Lung microvascular endothelial cell (primary cell): ENCODE measurements around the gene DDIT3. TPM values are rescaled to one million over a fixed set of nuclear protein-coding genes. Genes with fewer than 3 reads are reported as not detected.
"Not testable (repeated sequence)": the region's sequence is repeated elsewhere in the genome, so short reads cannot be mapped to it uniquely, and the experiment has no call there.

Experiments used
- DNase-seq, 2 donors: peaks; one replicate each; pipeline versions ENCODE4 v3.0.0 to v3.0.0-alpha.2; 2010; ENCODE audit warnings: low read depth in 2 of 2
- total RNA-seq: library from RNA; depleted of rRNA; stranded (reverse); fragments of >200 nt; gene quantifications from 2 replicates; pipeline ENCODE4 v1.2.1, GENCODE V29; 2014

Gene DDIT3
- total RNA-seq, 1 donor from 2014 or later, result 12.5 TPM

DNA sequence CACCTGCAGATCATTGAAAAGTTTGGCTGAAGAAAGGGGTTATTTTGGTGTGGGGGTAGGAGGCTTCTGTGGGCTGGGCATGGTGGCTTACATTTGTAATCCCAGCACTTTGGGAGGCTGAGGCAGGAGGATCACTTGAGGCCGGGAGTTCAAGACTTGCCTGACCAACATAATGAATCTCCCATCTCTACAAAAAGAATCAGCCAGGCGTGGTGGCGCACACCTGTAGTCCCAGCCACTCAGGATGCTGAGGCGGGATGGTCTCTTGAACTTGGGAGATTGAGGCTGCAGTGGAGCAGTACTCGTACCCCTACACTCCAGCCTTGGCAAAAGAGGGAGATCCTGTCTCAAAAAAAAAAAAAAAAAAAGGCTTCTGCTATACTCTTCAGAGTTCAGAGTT, 7.0 kb downstream of the DDIT3 start:
- no peak for DNase-seq

- DNase-seq, result no peak
Observed at GRCh38 chr12:57512665-57513064, 7.6 kb downstream of the DDIT3 start.

DNA sequence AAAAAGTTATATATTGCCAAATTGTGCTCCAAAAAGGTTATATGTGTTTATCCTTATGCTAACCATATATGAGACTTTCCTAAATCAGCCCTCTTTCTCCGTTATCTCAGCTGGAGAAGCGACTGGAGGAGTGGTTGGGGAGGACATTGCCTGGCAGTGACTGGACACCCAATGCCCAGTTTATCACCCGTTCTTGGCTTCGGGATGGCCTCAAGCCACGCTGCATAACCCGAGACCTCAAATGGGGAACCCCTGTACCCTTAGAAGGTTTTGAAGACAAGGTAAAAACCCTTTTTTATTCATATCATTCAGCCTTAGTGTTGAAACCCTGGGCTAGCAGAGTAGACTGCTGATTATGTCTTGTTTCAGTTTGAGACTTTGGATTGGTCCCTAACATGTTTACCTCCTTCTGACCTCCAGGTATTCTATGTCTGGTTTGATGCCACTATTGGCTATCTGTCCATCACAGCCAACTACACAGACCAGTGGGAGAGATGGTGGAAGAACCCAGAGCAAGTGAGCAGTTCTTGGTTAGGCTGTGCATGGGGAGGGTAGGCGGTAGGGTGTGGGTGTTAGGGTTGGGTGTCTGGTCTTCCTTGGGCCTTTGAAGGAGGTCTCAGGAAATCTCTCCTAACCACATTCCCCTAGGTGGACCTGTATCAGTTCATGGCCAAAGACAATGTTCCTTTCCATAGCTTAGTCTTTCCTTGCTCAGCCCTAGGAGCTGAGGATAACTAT, 8.6 kb downstream of the DDIT3 start:
- DNase-seq, result no peak

DNA sequence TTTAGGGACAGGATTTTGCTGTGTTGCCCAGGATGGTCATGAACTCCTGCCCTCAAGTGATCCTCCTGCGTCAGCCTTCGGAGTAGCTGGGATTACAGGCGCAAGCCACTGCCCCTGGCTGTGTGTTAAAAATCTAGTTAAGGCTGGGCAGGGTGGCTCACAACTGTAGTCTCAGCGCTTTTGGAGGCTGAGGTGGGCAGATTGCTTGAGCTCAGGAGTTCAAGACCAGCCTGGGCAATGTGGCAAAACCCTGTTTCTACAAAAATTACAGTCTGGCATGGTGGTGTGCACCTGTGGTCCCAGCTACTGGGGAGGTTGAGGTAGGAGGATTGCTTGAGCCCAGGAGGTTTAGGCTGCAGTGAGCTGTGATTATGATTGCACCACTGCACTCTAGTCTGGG, 9.2 kb downstream of the DDIT3 start:
- DNase-seq, result no peak

DNA sequence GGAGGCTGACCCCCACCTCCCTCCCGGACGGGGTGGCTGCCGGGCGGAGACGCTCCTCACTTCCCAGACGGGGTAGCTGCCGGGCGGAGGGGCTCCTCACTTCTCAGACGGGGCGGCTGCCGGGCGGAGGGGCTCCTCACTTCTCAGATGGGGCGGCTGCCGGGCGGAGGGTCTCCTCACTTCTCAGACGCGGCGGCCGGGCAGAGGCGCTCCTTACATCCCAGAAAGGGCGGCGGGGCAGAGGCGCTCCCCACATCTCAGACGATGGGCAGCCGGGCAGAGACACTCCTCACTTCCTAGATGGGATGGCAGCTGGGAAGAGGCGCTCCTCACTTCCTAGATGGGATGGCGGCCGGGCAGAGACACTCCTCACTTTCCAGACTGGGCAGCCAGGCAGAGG, 12.5 kb downstream of the DDIT3 start:
- DNase-seq, result not testable (repeated sequence)

GRCh38 chr12:57506541-57506940, 13.8 kb downstream of the DDIT3 start:
- DNase-seq, result not testable (repeated sequence)

GRCh38 chr12:57502311-57502969, 17.9 kb downstream of the DDIT3 start:
- not testable (repeated sequence) for DNase-seq

DNA sequence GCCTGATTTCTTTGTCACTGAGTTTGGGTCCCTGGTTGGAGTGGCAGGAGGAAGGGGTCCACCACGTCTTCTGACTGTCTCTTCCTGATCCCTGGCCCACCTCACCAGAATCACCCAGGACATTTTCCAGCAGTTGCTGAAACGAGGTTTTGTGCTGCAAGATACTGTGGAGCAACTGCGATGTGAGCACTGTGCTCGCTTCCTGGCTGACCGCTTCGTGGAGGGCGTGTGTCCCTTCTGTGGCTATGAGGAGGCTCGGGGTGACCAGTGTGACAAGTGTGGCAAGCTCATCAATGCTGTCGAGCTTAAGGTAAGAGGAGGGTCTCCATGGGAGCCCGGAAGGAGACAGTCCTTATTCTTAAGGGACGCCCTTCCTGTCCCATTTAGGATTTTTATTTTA, 20.1 kb downstream of the DDIT3 start:
- DNase-seq, result no peak

- no peak for DNase-seq
Observed at GRCh38 chr12:57498571-57498970, 21.7 kb downstream of the DDIT3 start.

- no peak for DNase-seq
Observed at GRCh38 chr12:57498132-57498502, 22.2 kb downstream of the DDIT3 start.

DNA sequence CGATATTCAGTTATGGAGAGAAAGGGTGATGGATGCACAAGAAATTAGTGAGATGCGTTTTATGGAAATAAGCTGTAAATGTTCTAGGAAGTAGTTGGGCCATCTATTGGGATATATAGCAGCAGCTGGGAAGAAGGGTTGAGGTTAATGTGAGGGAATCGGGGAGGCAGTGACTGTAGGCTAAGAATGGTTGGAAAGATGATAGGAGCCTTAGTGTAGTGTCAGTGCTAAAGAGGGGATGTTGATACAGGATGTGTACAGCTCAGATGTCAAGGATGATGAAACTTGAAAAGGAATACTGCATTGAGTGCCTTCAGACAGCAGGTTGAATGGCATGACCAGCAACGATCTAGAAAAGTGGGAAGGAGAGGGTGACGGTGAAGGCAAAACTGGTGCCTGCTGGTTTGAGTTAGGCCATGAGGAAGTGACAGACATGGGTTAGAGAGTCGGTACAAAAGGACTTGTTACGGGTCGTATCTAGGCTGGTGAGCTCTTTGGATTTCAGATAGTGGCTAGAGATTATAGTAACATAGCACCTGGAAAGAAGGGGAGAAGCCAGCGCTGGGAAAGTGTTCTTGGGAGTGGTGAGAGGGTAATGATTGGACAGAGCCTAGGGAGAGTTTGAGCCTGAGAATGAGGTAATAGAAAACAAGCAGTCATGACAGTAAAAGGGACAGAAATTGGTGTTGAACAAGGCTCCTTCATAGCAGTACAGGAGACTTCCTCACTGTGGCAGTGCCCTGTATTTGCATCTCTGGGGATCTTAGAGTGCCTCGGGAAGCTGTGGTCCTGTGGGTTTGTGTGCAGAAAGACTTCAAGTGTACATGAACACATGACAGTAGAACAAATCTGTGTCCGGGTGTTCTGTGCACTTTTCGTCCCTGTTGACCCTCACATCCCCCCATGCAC, 22.8 kb downstream of the DDIT3 start:
- no peak for DNase-seq

- no peak for DNase-seq
Observed at GRCh38 chr12:57496822-57497221, 23.5 kb downstream of the DDIT3 start.

- not testable (repeated sequence) for DNase-seq
Observed at GRCh38 chr12:57495051-57495701, 25.1 kb downstream of the DDIT3 start.

GRCh38 chr12:57491393-57492280, 28.7 kb downstream of the DDIT3 start:
- DNase-seq, result peak in 1 of 2 donors; percentile 33

DNA sequence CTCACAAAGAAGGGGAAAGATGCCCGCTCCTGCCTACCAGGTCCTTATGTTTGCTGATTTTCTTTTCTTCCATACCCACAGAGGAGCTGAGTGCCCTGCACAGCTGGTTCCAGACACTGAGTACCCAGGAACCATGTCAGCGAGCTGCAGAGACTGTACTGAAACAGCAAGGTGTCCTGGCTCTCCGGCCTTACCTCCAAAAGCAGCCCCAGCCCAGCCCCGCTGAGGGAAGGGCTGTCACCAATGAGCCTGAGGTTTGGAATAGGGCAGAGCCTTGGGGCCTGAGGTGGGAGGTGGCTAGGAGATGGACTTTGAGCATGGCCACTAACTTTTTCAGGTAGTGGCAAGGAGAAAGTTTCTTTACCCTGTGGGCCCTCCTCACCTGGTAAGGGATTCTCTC, 30.2 kb downstream of the DDIT3 start:
- DNase-seq, result no peak

DNA sequence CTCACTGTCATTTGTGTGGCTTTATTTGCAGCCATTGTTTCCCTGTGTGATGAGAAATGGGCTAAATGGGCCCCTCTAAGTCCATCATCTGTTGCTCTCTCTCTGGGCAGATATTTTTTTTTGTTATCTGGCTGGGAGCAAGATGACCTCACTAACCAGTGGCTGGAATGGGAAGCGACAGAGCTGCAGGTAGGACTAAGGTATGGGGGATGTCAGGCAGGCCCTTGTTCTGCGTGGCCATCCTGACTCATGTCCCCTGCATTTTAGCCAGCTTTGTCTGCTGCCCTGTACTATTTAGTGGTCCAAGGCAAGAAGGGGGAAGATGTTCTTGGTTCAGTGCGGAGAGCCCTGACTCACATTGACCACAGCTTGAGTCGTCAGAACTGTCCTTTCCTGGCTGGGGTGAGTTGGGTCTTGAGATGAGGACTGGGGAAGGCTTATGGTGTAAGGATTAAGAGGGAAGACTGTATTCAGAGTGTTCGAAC, 31.1 kb downstream of the DDIT3 start:
- no peak for DNase-seq

DNA sequence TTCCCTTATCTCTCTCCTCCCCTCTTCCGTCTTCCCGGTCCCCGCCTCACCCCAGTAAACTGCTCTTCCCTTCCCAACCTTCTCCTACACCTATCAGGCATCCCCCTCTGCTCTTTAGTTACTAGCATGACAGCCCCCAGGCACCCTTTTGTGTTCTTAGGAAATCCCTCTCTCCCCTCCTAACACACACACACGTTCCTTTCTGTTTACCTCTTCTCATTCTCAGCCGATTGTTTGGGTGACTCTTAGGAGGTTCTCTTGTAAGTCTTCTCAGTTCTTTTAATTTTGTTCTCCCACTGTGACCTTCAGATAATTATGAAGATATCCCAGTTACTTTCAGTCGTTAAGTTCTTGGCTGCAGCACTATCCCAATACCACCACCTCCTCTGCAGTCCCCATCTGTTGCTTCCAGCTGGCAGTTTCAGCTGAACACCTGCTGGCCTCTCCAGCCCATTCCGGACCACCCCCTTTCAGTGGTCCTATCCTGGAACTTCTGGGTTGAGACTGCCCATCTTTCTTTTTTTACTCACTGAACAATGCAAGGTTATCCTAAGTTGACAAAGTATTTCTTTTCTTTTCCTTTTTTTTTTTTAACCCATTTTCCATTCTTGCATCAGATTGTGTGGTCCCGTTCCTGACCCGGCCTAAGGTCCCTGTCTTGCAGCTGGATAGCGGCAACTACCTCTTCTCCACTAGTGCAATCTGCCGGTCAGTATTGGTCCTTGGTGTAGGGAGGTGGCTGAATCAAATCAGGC, 31.7 kb downstream of the DDIT3 start:
- DNase-seq, result peak in 1 of 2 donors; percentile 29

GRCh38 chr12:57487597-57488401, 32.5 kb downstream of the DDIT3 start, which contains the start of gene MARS1:
Gene MARS1, plus strand, starts transcription at chr12:57488068. Its CDS starts 23 bp downstream, at chr12:57488091.
- peak; percentile 94 to 97 for DNase-seq
